Stomach (tissue), 9 donors: ENCODE measurements around the gene BRAF. TPM values are rescaled to one million over a fixed set of nuclear protein-coding genes. Genes with fewer than 3 reads are reported as not detected.
"Not testable (repeated sequence)": the region's sequence is repeated elsewhere in the genome, so short reads cannot be mapped to it uniquely, and the experiment has no call there.

Experiments
- DNase-seq, 2 donors: peaks; one replicate each; pipeline versions ENCODE4 v3.0.0 to v3.0.0-alpha.2; 2013 to 2019
- H3K27ac ChIP-seq, 5 donors: fragments of 200-600 bp in 4 of 5; sonication (generic) in 4 of 5; one replicate each; pipeline ENCODE4 v1.5.1; 2013 to 2019; ENCODE audit warnings: mild to moderate bottlenecking in 1 of 5, moderate library complexity in 1 of 5
- H3K27me3 ChIP-seq, 3 donors: fragments of 200-600 bp; sonication (generic); one replicate each; pipeline ENCODE4 v1.5.1; 2017 to 2019; ENCODE audit warnings: mixed run types in 1 of 3
- H3K36me3 ChIP-seq, 4 donors: fragments of 200-600 bp; sonication (generic); 1 replicate in 3 of 4; 2 replicates in 1 of 4; pipeline ENCODE4 v1.5.1; 2016 to 2019
- H3K4me1 ChIP-seq, 4 donors: fragments of 200-600 bp; sonication (generic); one replicate each; pipeline ENCODE4 v1.5.1; 2016 to 2019
- H3K4me3 ChIP-seq, 4 donors: fragments of 200-600 bp; sonication (generic) in 3 of 4; one replicate each; pipeline ENCODE4 v1.5.1; 2016 to 2019; ENCODE audit warnings: mild to moderate bottlenecking in 1 of 4
- H3K9me3 ChIP-seq, 4 donors: fragments of 200-600 bp; sonication (generic); one replicate each; pipeline ENCODE4 v1.5.1; 2016 to 2019
- EP300 ChIP-seq: sonication (generic); formaldehyde crosslinking; IDR thresholded peaks from one replicate; pipeline ENCODE4 v1.6.1; 2017; ENCODE audit warnings: antibody characterized with exemption
- POLR2A ChIP-seq, 4 donors: fragments of 450-650 bp; IDR thresholded peaks; one replicate each; pipeline ENCODE4 v1.6.1; 2016; ENCODE audit warnings: antibody characterized with exemption in 4 of 4, control low read depth in 2 of 4, mild to moderate bottlenecking in 1 of 4, moderate library complexity in 1 of 4
- POLR2AphosphoS5 ChIP-seq, 3 donors: sonication (generic); formaldehyde crosslinking; IDR thresholded peaks; one replicate each; pipeline ENCODE4 v1.6.1; 2016; ENCODE audit warnings: antibody characterized with exemption in 3 of 3
- WGBS, 5 donors: extraction: QIAGEN DNeasy Blood & Tissue Kit in 3 of 5; methylation state at CpG; one replicate each; pipeline versions ENCODE4 v1.1.5 to v1.1.7; 2013 to 2018; 5-methylcytosine and 5-hydroxymethylcytosine counted together
- intact Hi-C: fragments of 100-400 bp; cut with DNase I; formaldehyde crosslinking; loops from one replicate; pipeline ENCODE4 v1.15.1; 2023; ENCODE audit warnings: low total_unique reads
- polyA plus RNA-seq, 3 donors: library from polyadenylated mRNA; stranded (reverse); fragments of 200-250 nt; gene quantifications; one replicate each; pipeline ENCODE4 v1.2.3, GENCODE V29; 2013
- total RNA-seq, 5 donors: library from RNA; depleted of rRNA; stranded (reverse); fragments of >200 nt; gene quantifications; one replicate each; pipeline versions ENCODE4 v1.1.0 to v1.2.3, GENCODE V29; 2014 to 2016
- TF ChIP-seq, protein P1 (sequence below), 7 experiments: fragments of 450-650 bp in 4 of 7; fragments of 200-600 bp in 3 of 7; sonication (generic) in 3 of 7; IDR thresholded peaks; one replicate each; pipeline ENCODE4 v1.5.1; 2016 to 2019; ENCODE audit warnings: antibody characterized with exemption in 7 of 7, control low read depth in 2 of 7, mild to moderate bottlenecking in 1 of 7
- donor health status: healthy with polysubstance abuse.
- donor health status: Bipolar disorder and iron deficiency.
- donor health status: healthy.

BRAF gene
- total and polyA plus RNA-seq, 8 donors = 3.9 to 105 (median 33.3) TPM

GRCh38 chr7:140673063-140673773 is 251.5 kb downstream of the BRAF start:
- H3K36me3 ChIP-seq = peaks cover 0 to 14% (median 6%) of the 10 kb centered on the region in 4 donors
- TF ChIP-seq POLR2A (IDR thresholded peaks at IDR 0.05) (peak in 1 of 4 donors; percentile 22), POLR2AphosphoS5 (IDR thresholded peaks at IDR 0.05) (peak in 2 of 3 donors; percentile 39 to 49), EP300 (no peak)
- TF ChIP-seq, protein P1, sequence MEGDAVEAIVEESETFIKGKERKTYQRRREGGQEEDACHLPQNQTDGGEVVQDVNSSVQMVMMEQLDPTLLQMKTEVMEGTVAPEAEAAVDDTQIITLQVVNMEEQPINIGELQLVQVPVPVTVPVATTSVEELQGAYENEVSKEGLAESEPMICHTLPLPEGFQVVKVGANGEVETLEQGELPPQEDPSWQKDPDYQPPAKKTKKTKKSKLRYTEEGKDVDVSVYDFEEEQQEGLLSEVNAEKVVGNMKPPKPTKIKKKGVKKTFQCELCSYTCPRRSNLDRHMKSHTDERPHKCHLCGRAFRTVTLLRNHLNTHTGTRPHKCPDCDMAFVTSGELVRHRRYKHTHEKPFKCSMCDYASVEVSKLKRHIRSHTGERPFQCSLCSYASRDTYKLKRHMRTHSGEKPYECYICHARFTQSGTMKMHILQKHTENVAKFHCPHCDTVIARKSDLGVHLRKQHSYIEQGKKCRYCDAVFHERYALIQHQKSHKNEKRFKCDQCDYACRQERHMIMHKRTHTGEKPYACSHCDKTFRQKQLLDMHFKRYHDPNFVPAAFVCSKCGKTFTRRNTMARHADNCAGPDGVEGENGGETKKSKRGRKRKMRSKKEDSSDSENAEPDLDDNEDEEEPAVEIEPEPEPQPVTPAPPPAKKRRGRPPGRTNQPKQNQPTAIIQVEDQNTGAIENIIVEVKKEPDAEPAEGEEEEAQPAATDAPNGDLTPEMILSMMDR (IDR thresholded peaks at IDR 0.05) = no peak
- peak overlapping the region; percentile 71 to 85 (median 75) for H3K4me3 ChIP-seq
- peak; percentile 81 to 93 for DNase-seq
- H3K27me3 ChIP-seq = no peaks in the 10 kb centered on the region
- intact Hi-C loops = no loop called here
- WGBS, 5 donors = 0 to 1% (median 0%) methylated on average over 36 to 72 of the region's 72 CpGs
- H3K9me3 ChIP-seq = no peaks in the 10 kb centered on the region
- H3K4me1 ChIP-seq = peaks cover 25 to 38% (median 32%) of the 10 kb centered on the region in 4 donors
- peak overlapping the region; percentile 86 to 96 (median 92) for H3K27ac ChIP-seq

DNA sequence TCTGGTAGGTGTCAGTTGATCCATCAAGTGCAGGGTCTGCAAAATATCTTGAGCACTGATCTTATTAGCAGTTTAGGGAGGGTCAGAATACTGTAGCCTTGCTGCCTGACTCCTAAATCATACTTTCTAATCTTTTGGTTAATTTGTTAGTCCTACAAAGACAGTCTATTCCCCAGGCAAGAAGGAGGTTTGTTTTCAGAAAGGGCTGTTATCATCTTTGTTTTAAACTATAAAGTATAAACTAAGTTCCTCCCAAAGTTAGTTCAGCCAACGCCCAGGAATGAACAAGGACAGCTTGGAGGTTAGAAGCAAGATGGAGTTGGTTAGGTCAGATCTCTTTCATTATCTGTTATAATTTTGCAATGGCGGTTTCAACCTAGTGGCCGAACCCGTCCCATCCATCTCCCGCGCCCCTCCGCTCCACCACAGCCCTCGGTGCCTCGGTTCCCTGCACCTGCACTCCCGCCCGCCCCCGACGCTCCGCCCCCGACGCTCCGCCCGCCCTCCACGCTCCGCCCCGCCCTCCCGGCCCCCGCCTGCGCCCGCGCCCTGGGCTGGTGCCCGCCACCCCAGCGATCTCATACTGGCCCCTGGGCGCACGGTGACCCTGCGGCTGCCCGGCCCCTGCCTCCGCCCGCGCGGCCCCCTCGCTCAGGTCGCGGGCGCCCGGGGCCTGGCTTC is 252.2 kb downstream of the BRAF start, which contains the start of gene ADCK2:
Gene ADCK2, plus strand, starts transcription at position 564 of the 681 bp plus-strand sequence. CDS start 386 bp downstream, outside the sequence.
- Histone ChIP-seq H3K36me3 (peaks cover 0 to 7% (median 0%) of the 10 kb centered on the region in 4 donors), H3K4me1 (peaks cover 25 to 38% (median 32%) of the 10 kb centered on the region in 4 donors), H3K9me3 (no peaks in the 10 kb centered on the region), H3K27ac (peak within 1 kb of the TSS; percentile 86 to 96 (median 92)), H3K4me3 (peak within 1 kb of the TSS; percentile 71 to 85 (median 75)), H3K27me3 (no peaks in the 10 kb centered on the region)
- 1 to 2% (median 1%) methylated on average over 18 to 41 of the region's 41 CpGs for whole genome bisulfite sequencing, 5 donors
- intact Hi-C loops = no loop called here
- DNase-seq = peak; percentile 71 to 88
- TF ChIP-seq, protein P1 (IDR thresholded peaks at IDR 0.05) = no peak
- peak in 2 of 3 donors; percentile 51 to 76 for TF ChIP-seq POLR2AphosphoS5 (IDR thresholded peaks at IDR 0.05)

GRCh38 chr7:140671966-140672365 is 252.8 kb downstream of the BRAF start:
- intact Hi-C loops = no loop called here
- H3K27ac ChIP-seq = peak overlapping the region in 1 of 5 donors; percentile 90
- no peak for TF ChIP-seq EP300
- no peak for TF ChIP-seq POLR2A (IDR thresholded peaks at IDR 0.05)
- TF ChIP-seq POLR2AphosphoS5 (IDR thresholded peaks at IDR 0.05) = no peak
- TF ChIP-seq, protein P1 (IDR thresholded peaks at IDR 0.05) = no peak
- no peaks in the 10 kb centered on the region for H3K9me3 ChIP-seq
- no peak for DNase-seq
- whole genome bisulfite sequencing, 5 donors = 74 to 79% (median 77%) methylated on average over 14 to 15 of the region's 15 CpGs
- H3K27me3 ChIP-seq = no peaks in the 10 kb centered on the region
- H3K36me3 ChIP-seq = peaks cover 0 to 1% (median 0%) of the 10 kb centered on the region in 4 donors
- H3K4me3 ChIP-seq = peak overlapping the region in 1 of 4 donors; percentile 85
- peaks cover 25 to 38% (median 32%) of the 10 kb centered on the region in 4 donors for H3K4me1 ChIP-seq

GRCh38 chr7:140670343-140670935 is 254.3 kb downstream of the BRAF start:
- Histone ChIP-seq H3K4me3 (no peak overlapping the region), H3K4me1 (peaks cover 25 to 30% (median 30%) of the 10 kb centered on the region in 4 donors), H3K9me3 (no peaks in the 10 kb centered on the region), H3K27ac (no peak overlapping the region), H3K27me3 (no peaks in the 10 kb centered on the region), H3K36me3 (no peaks in the 10 kb centered on the region)
- DNase-seq = no peak
- intact Hi-C loops = no loop called here
- WGBS, 5 donors = 71 to 78% (median 74%) methylated on average over 4 of the region's 4 CpGs
- TF ChIP-seq POLR2A (IDR thresholded peaks at IDR 0.05) = no peak

GRCh38 chr7:140669862-140670261 is 254.9 kb downstream of the BRAF start:
- 82 to 86% (median 85%) methylated on average over 10 of the region's 10 CpGs for WGBS, 5 donors
- H3K27ac ChIP-seq, H3K4me3 ChIP-seq, H3K27me3 ChIP-seq, H3K36me3 ChIP-seq, DNase-seq, intact Hi-C loops, H3K9me3 ChIP-seq: not testable (repeated sequence)
- peaks cover 22 to 24% (median 24%) of the 10 kb centered on the region in 4 donors for H3K4me1 ChIP-seq
